ENCODE measurements around the gene MAGI2.

DNA sequence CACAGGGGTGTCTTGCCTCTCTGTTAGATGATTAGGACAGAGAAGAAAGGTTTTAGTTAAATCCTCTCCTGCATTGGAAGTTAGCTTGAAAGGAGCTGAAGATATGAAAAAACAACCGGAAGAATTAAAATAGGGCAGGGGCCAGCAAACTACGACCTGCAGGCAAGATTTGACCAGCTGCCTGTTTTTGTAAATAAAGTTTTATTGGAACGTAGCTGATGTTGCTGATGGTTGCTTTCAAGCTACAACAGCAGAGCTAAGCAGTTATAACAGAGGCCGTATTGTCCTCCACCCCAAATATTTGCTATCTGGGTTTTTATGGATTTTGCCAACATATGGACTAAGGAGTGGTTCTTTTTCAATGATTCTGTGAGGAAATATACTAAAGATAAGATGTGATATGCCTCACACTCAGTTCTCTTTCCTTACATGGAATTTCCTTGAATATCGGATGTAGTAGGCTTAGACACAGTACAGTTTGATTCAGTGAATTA lies 1086.1 kb downstream of the MAGI2 start:
- TF ChIP-seq MAX (IDR thresholded peaks at IDR 0.05): no peak
- TF ChIP-seq, protein P1, sequence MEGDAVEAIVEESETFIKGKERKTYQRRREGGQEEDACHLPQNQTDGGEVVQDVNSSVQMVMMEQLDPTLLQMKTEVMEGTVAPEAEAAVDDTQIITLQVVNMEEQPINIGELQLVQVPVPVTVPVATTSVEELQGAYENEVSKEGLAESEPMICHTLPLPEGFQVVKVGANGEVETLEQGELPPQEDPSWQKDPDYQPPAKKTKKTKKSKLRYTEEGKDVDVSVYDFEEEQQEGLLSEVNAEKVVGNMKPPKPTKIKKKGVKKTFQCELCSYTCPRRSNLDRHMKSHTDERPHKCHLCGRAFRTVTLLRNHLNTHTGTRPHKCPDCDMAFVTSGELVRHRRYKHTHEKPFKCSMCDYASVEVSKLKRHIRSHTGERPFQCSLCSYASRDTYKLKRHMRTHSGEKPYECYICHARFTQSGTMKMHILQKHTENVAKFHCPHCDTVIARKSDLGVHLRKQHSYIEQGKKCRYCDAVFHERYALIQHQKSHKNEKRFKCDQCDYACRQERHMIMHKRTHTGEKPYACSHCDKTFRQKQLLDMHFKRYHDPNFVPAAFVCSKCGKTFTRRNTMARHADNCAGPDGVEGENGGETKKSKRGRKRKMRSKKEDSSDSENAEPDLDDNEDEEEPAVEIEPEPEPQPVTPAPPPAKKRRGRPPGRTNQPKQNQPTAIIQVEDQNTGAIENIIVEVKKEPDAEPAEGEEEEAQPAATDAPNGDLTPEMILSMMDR (IDR thresholded peaks at IDR 0.05 in 2 of 3, conservative IDR thresholded peaks at IDR 0.05 in 1 of 3; ENCODE audit: borderline replicate concordance in 1 of 3, insufficient read depth in 1 of 3, low read depth in 2 of 3, low read length in 2 of 3): no peak
- TF ChIP-seq CEBPB (IDR thresholded peaks at IDR 0.05; ENCODE audit: low read depth): no peak
- TF ChIP-seq RAD21 (IDR thresholded peaks at IDR 0.05; ENCODE audit: low read depth): no peak
- TF ChIP-seq POLR2AphosphoS5 (IDR thresholded peaks at IDR 0.05; ENCODE audit: low read depth, low read length): no peak
- no peak for TF ChIP-seq SP1 (IDR thresholded peaks at IDR 0.05; ENCODE audit: low read depth)
- TF ChIP-seq ZNF274 (IDR thresholded peaks at IDR 0.05; ENCODE audit: low read depth, low read length): no peak
- TF ChIP-seq EZH2 (IDR thresholded peaks at IDR 0.05): no peak
- TF ChIP-seq, protein P2, sequence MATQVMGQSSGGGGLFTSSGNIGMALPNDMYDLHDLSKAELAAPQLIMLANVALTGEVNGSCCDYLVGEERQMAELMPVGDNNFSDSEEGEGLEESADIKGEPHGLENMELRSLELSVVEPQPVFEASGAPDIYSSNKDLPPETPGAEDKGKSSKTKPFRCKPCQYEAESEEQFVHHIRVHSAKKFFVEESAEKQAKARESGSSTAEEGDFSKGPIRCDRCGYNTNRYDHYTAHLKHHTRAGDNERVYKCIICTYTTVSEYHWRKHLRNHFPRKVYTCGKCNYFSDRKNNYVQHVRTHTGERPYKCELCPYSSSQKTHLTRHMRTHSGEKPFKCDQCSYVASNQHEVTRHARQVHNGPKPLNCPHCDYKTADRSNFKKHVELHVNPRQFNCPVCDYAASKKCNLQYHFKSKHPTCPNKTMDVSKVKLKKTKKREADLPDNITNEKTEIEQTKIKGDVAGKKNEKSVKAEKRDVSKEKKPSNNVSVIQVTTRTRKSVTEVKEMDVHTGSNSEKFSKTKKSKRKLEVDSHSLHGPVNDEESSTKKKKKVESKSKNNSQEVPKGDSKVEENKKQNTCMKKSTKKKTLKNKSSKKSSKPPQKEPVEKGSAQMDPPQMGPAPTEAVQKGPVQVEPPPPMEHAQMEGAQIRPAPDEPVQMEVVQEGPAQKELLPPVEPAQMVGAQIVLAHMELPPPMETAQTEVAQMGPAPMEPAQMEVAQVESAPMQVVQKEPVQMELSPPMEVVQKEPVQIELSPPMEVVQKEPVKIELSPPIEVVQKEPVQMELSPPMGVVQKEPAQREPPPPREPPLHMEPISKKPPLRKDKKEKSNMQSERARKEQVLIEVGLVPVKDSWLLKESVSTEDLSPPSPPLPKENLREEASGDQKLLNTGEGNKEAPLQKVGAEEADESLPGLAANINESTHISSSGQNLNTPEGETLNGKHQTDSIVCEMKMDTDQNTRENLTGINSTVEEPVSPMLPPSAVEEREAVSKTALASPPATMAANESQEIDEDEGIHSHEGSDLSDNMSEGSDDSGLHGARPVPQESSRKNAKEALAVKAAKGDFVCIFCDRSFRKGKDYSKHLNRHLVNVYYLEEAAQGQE (IDR thresholded peaks at IDR 0.05; ENCODE audit: low read depth): no peak
- TF ChIP-seq POLR2A (IDR thresholded peaks at IDR 0.05; ENCODE audit: borderline replicate concordance, extremely low read depth, insufficient read depth, insufficient read length): no peak
